HepG2 (cell line): ENCODE measurements around the gene ZNF48. TPM values are rescaled to one million over a fixed set of nuclear protein-coding genes. Genes with fewer than 3 reads are reported as not detected.
A peak's percentile ranks its signal among the peaks of the same experiment; 100 is the strongest.

Source experiments
- E2F5 ChIP-seq: sonication (generic); formaldehyde crosslinking; conservative IDR thresholded peaks from 2 replicates; pipeline ENCODE4 v1.4.0; 2020; ENCODE audit warnings: missing genetic modification reagents
- EHMT2 ChIP-seq: fragments of 200-600 bp; sonication (generic); IDR thresholded peaks from 2 replicates; pipeline ENCODE4 v1.7.0; 2017; ENCODE audit warnings: antibody characterized with exemption, low read depth, low read length, borderline replicate concordance
- FOXK1 ChIP-seq: sonication (generic); formaldehyde crosslinking; IDR thresholded peaks from 2 replicates; pipeline ENCODE4 v1.4.0; 2020; ENCODE audit warnings: low read depth, missing genetic modification reagents, borderline replicate concordance
- GATAD2A ChIP-seq: IDR thresholded peaks from 2 replicates; pipeline ENCODE4 v1.6.1; 2016
- IRF1 ChIP-seq: sonication (generic); formaldehyde crosslinking; IDR thresholded peaks from 2 replicates; pipeline ENCODE4 v1.4.0; 2020; ENCODE audit warnings: low read depth, mild to moderate bottlenecking, missing genetic modification reagents
- MXI1 ChIP-seq: IDR thresholded peaks from 3 replicates; pipeline ENCODE4 v1.6.1; 2012; ENCODE audit warnings: low read depth, low read length, inconsistent platforms, borderline replicate concordance
- RFXANK ChIP-seq: IDR thresholded peaks from 2 replicates; pipeline ENCODE4 v1.6.1; 2016
- SIN3B ChIP-seq: fragments of 150-350 bp; IDR thresholded peaks from 2 replicates; pipeline ENCODE4 v1.6.1; 2014; ENCODE audit warnings: low read length
- SNAPC2 ChIP-seq: sonication (generic); formaldehyde crosslinking; IDR thresholded peaks from 2 replicates; pipeline ENCODE4 v1.8.1; 2022; ENCODE audit warnings: mild to moderate bottlenecking, missing genetic modification reagents
- SPEN ChIP-seq: sonication (generic); formaldehyde crosslinking; IDR thresholded peaks from 2 replicates; pipeline ENCODE4 v1.5.1; 2020; ENCODE audit warnings: low read depth, mild to moderate bottlenecking, missing genetic modification reagents
- SRSF1 ChIP-seq: fragments of 200-400 bp; formaldehyde crosslinking; optimal IDR thresholded peaks from 2 replicates; pipeline ENCODE3; 2017; ENCODE audit warnings: mild to moderate bottlenecking, low read depth, low read length, moderate library complexity
- TEAD2 ChIP-seq: sonication (generic); formaldehyde crosslinking; IDR thresholded peaks from 2 replicates; pipeline ENCODE4 v1.9.0; 2021; ENCODE audit warnings: missing genetic modification reagents
- XRCC5 ChIP-seq: fragments of 200-400 bp; formaldehyde crosslinking; optimal IDR thresholded peaks from 2 replicates; pipeline ENCODE3; 2017; ENCODE audit warnings: mild to moderate bottlenecking, low read length
- ZBTB8A ChIP-seq: sonication (generic); formaldehyde crosslinking; IDR thresholded peaks from 2 replicates; pipeline ENCODE4 v1.4.0; 2020; ENCODE audit warnings: mild to moderate bottlenecking, low read depth, missing genetic modification reagents, borderline replicate concordance
- ZFP1 ChIP-seq: IDR thresholded peaks from 2 replicates; pipeline ENCODE4 v1.6.1; 2016
- ZFP41 ChIP-seq: sonication (generic); formaldehyde crosslinking; IDR thresholded peaks from 2 replicates; pipeline ENCODE4 v1.4.0; 2020; ENCODE audit warnings: mild to moderate bottlenecking, missing genetic modification reagents, borderline replicate concordance
- ZNF230 ChIP-seq: sonication (generic); formaldehyde crosslinking; IDR thresholded peaks from 2 replicates; pipeline ENCODE4 v1.4.0; 2020; ENCODE audit warnings: mild to moderate bottlenecking, missing genetic modification reagents
- ZNF331 ChIP-seq: sonication (generic); formaldehyde crosslinking; IDR thresholded peaks from 2 replicates; pipeline ENCODE4 v1.4.0; 2020; ENCODE audit warnings: missing genetic modification reagents
- ZNF33B ChIP-seq: sonication (generic); formaldehyde crosslinking; IDR thresholded peaks from 2 replicates; pipeline ENCODE4 v1.5.1; 2020; ENCODE audit warnings: mild to moderate bottlenecking, missing genetic modification reagents
- ZNF430 ChIP-seq: sonication (generic); formaldehyde crosslinking; IDR thresholded peaks from 2 replicates; pipeline ENCODE4 v1.9.0; 2021; ENCODE audit warnings: mild to moderate bottlenecking, missing genetic modification reagents
- ZNF605 ChIP-seq: sonication (generic); formaldehyde crosslinking; IDR thresholded peaks from 2 replicates; pipeline ENCODE4 v1.8.0; 2022; ENCODE audit warnings: mild to moderate bottlenecking, missing genetic modification reagents
- ZNF703 ChIP-seq: sonication (generic); formaldehyde crosslinking; IDR thresholded peaks from 2 replicates; pipeline ENCODE4 v1.5.1; 2020; ENCODE audit warnings: missing genetic modification reagents, mild to moderate bottlenecking, moderate library complexity, borderline replicate concordance
- ZNF740 ChIP-seq: sonication (generic); formaldehyde crosslinking; IDR thresholded peaks from 2 replicates; pipeline ENCODE4 v1.4.0; 2020; ENCODE audit warnings: missing genetic modification reagents
- polyA plus RNA-seq, 8 experiments: library from polyadenylated mRNA; depleted of rRNA in 3 of 8; stranded (reverse) in 7 of 8; unstranded in 1 of 8; fragments of >200 nt; fragmentation: Illumina TruSeq in 4 of 8; extraction: Trizol in 4 of 8; gene quantifications; 2 replicates each; pipeline versions ENCODE4 v1.2.1 to v1.2.3, GENCODE V29; 2011 to 2016; ENCODE audit warnings: low read depth in 4 of 8, missing spikeins in 1 of 8, mixed read lengths in 1 of 8; ENCODE audit not compliant: insufficient read depth in 1 of 8
- total RNA-seq, 5 experiments: library from RNA; depleted of rRNA; stranded (reverse); fragments of >200 nt; fragmentation: Illumina TruSeq; extraction: Trizol; gene quantifications; 2 replicates each; pipeline ENCODE4 v1.2.3, GENCODE V29; 2016; ENCODE audit warnings: low read depth in 1 of 5
- TF ChIP-seq, protein P1 (sequence below): sonication (generic); formaldehyde crosslinking; IDR thresholded peaks from 2 replicates; pipeline ENCODE4 v1.8.1; 2023; ENCODE audit warnings: mild to moderate bottlenecking, missing genetic modification reagents
- TF ChIP-seq, protein P2 (sequence below): sonication (generic); formaldehyde crosslinking; IDR thresholded peaks from 2 replicates; pipeline ENCODE4 v1.4.0; 2020; ENCODE audit warnings: mild to moderate bottlenecking, missing genetic modification reagents
- TF ChIP-seq, protein P3 (sequence below): sonication (generic); formaldehyde crosslinking; conservative IDR thresholded peaks from 2 replicates; pipeline ENCODE4 v1.4.0; 2020; ENCODE audit warnings: mild to moderate bottlenecking, missing genetic modification reagents, moderate library complexity

The ZNF48 gene
- total and polyA plus RNA-seq, 2 of the 13 experiments (the other 11 are each of a cell fraction or from before 2014, with no cell fraction given), result 9.9 to 12.3 TPM

- TF ChIP-seq IRF1 (CRISPR knock-in tag) (no peak), ZNF331 (CRISPR knock-in tag) (peak; percentile 73), FOXK1 (CRISPR knock-in tag) (peak; percentile 90; the same call in 1 of the 2 replicates), ZBTB8A (no peak), ZNF230 (no peak), ZNF740 (CRISPR knock-in tag) (no peak), SNAPC2 (CRISPR knock-in tag) (no peak), ZNF430 (CRISPR knock-in tag) (0 out of 2 replicates have a peak, but pooled peaks have one; percentile 49), ZFP41 (CRISPR knock-in tag) (no peak), XRCC5 (no peak), ZNF33B (no peak), TEAD2 (CRISPR knock-in tag) (no peak), RFXANK (CRISPR knock-in tag) (no peak), MXI1 (no peak), E2F5 (no peak), ZFP1 (CRISPR knock-in tag) (0 out of 2 replicates have a peak, but pooled peaks have one; percentile 29), ZNF703 (CRISPR knock-in tag) (no peak), SPEN (CRISPR knock-in tag) (peak; percentile 27; the same call in 1 of the 2 replicates), GATAD2A (CRISPR knock-in tag) (peak; percentile 82), EHMT2 (no peak), SRSF1 (no peak), ZNF605 (CRISPR knock-in tag) (no peak), SIN3B (no peak)
- TF ChIP-seq, protein P1, sequence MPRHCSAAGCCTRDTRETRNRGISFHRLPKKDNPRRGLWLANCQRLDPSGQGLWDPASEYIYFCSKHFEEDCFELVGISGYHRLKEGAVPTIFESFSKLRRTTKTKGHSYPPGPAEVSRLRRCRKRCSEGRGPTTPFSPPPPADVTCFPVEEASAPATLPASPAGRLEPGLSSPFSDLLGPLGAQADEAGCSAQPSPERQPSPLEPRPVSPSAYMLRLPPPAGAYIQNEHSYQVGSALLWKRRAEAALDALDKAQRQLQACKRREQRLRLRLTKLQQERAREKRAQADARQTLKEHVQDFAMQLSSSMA (CRISPR knock-in tag), result no peak
- TF ChIP-seq, protein P2, sequence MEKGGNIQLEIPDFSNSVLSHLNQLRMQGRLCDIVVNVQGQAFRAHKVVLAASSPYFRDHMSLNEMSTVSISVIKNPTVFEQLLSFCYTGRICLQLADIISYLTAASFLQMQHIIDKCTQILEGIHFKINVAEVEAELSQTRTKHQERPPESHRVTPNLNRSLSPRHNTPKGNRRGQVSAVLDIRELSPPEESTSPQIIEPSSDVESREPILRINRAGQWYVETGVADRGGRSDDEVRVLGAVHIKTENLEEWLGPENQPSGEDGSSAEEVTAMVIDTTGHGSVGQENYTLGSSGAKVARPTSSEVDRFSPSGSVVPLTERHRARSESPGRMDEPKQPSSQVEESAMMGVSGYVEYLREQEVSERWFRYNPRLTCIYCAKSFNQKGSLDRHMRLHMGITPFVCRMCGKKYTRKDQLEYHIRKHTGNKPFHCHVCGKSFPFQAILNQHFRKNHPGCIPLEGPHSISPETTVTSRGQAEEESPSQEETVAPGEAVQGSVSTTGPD (CRISPR knock-in tag), result no peak
- TF ChIP-seq, protein P3, sequence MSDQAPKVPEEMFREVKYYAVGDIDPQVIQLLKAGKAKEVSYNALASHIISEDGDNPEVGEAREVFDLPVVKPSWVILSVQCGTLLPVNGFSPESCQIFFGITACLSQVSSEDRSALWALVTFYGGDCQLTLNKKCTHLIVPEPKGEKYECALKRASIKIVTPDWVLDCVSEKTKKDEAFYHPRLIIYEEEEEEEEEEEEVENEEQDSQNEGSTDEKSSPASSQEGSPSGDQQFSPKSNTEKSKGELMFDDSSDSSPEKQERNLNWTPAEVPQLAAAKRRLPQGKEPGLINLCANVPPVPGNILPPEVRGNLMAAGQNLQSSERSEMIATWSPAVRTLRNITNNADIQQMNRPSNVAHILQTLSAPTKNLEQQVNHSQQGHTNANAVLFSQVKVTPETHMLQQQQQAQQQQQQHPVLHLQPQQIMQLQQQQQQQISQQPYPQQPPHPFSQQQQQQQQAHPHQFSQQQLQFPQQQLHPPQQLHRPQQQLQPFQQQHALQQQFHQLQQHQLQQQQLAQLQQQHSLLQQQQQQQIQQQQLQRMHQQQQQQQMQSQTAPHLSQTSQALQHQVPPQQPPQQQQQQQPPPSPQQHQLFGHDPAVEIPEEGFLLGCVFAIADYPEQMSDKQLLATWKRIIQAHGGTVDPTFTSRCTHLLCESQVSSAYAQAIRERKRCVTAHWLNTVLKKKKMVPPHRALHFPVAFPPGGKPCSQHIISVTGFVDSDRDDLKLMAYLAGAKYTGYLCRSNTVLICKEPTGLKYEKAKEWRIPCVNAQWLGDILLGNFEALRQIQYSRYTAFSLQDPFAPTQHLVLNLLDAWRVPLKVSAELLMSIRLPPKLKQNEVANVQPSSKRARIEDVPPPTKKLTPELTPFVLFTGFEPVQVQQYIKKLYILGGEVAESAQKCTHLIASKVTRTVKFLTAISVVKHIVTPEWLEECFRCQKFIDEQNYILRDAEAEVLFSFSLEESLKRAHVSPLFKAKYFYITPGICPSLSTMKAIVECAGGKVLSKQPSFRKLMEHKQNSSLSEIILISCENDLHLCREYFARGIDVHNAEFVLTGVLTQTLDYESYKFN (CRISPR knock-in tag), result peak; percentile 72
Measured at GRCh38 chr16:30449116-30449435, 53.9 kb downstream of the ZNF48 start (continued).
